Caco-2 (cell line): Measurements from ENCODE around the gene APOC4. TPM values are rescaled to one million over a fixed set of nuclear protein-coding genes. Genes with fewer than 3 reads are reported as not detected.
"Not testable (repeated sequence)": the region's sequence is repeated elsewhere in the genome, so short reads cannot be mapped to it uniquely, and the experiment has no call there.

Experiments used
- BruUV-seq: library from RNA; stranded (reverse); fragments of 400-500 nt; replicated peaks from 2 replicates; lab custom pipeline; 2021; lab: Mats Ljungman, UMichigan
- CTCF ChIA-PET: fragments of 300-600 bp; sonication (Branson Sonifier 250); formaldehyde crosslinking; loops from one replicate; lab custom pipeline; 2022; ENCODE audit warnings: antibody characterized with exemption; lab: Charles Lee
- POLR2A ChIA-PET: fragments of 300-600 bp; sonication (Branson Sonifier 250); formaldehyde crosslinking; loops from one replicate; lab custom pipeline; 2022; ENCODE audit warnings: antibody characterized with exemption; lab: Charles Lee
- DNase-seq, 2 experiments: peaks; one replicate each; pipeline versions ENCODE4 v3.0.0 to v3.0.0-alpha.2; 2020 to 2022
- H3K27me3 ChIP-seq: replicated peaks from 2 replicates; pipeline ENCODE4 v1.6.0; 2011; ENCODE audit warnings: low read length; ENCODE audit not compliant: control insufficient read depth, insufficient read depth
- H3K36me3 ChIP-seq: 2 replicates; pipeline ENCODE4 v1.5.1; 2011; ENCODE audit warnings: low read length; ENCODE audit not compliant: control insufficient read depth, insufficient read depth
- H3K4me1 ChIP-seq: fragments of 250-450 bp; sonication (Bioruptor Pico); 2 replicates; pipeline ENCODE4 v1.5.1; 2020; ENCODE audit warnings: mild to moderate bottlenecking
- H3K4me3 ChIP-seq: 2 replicates; pipeline ENCODE4 v1.5.1; 2011; ENCODE audit warnings: low read depth, mild to moderate bottlenecking, control low read depth, low read length
- H3K9me3 ChIP-seq: fragments of 250-450 bp; sonication (Bioruptor Pico); 2 replicates; pipeline ENCODE4 v1.5.1; 2020; ENCODE audit warnings: mild to moderate bottlenecking, moderate library complexity
- H3K27ac Mint-ChIP-seq: one replicate; pipeline ENCODE4 v1.8.0; 2022; ENCODE audit warnings: mixed read lengths; ENCODE audit not compliant: unreplicated experiment
- H3K27me3 Mint-ChIP-seq: one replicate; pipeline ENCODE4 v1.8.0; 2022; ENCODE audit warnings: mixed read lengths; ENCODE audit not compliant: insufficient read depth, unreplicated experiment
- H3K36me3 Mint-ChIP-seq: one replicate; pipeline ENCODE4 v1.8.0; 2022; ENCODE audit warnings: mild to moderate bottlenecking, mixed read lengths; ENCODE audit not compliant: insufficient read depth, unreplicated experiment
- H3K4me1 Mint-ChIP-seq: one replicate; pipeline ENCODE4 v1.8.0; 2022; ENCODE audit warnings: low read depth, mixed read lengths; ENCODE audit not compliant: unreplicated experiment
- H3K4me3 Mint-ChIP-seq: one replicate; pipeline ENCODE4 v1.8.0; 2022; ENCODE audit warnings: mild to moderate bottlenecking, moderate library complexity, mixed read lengths; ENCODE audit not compliant: unreplicated experiment
- H3K9me3 Mint-ChIP-seq: one replicate; pipeline ENCODE4 v1.8.0; 2022; ENCODE audit warnings: mixed read lengths; ENCODE audit not compliant: unreplicated experiment
- CTCF ChIP-seq, 2 experiments: fragments of 200-600 bp in 1 of 2; IDR thresholded peaks; 1 replicate in 1 of 2; 2 replicates in 1 of 2; pipeline versions ENCODE4 v1.5.1 to v1.8.0; 2011 to 2022; ENCODE audit warnings: antibody characterized with exemption in 1 of 2, control low read depth in 1 of 2, inconsistent platforms in 1 of 2, low read depth in 1 of 2, low read length in 1 of 2, mild to moderate bottlenecking in 1 of 2, moderate library complexity in 1 of 2; ENCODE audit not compliant: insufficient read depth in 1 of 2, severe bottlenecking in 1 of 2, unreplicated experiment in 1 of 2
- intact Hi-C: fragments of 100-400 bp; cut with micrococcal nuclease; formaldehyde crosslinking; loops from one replicate; pipeline ENCODE4 v1.10.0; 2022; ENCODE audit not compliant: unreplicated experiment
- total RNA-seq: library from RNA; stranded (reverse); gene quantifications from 2 replicates; pipeline ENCODE4 v1.2.3, GENCODE V29; 2022

The APOC4 gene
- total RNA-seq, 1 experiment from 2014 or later: not detected

GRCh38 chr19:44924243-44924725 lies 17.8 kb upstream of the APOC4 start:
- CTCF ChIA-PET: interaction anchor here (0.5 to 0.7 kb wide), 3 partner anchors 12 to 80 kb away, joined by 3 to 6 read pairs (median 3); partner anchors contain the start of gene APOE
- Histone ChIP-seq H3K36me3 (peaks cover 1% of the 10 kb centered on the region; the same call in 1 of the 2 replicates), H3K9me3 (no peaks in the 10 kb centered on the region), H3K4me3 (no peak overlapping the region), H3K4me1 (peaks cover 16% of the 10 kb centered on the region), H3K27me3 (no peaks in the 10 kb centered on the region)
- BruUV-seq: no TSS peak
- peak overlapping the region; percentile 82 for H3K27ac Mint-ChIP-seq
- no peaks in the 10 kb centered on the region for H3K27me3 Mint-ChIP-seq
- peak overlapping the region; percentile 31 for H3K4me3 Mint-ChIP-seq
- peaks cover 12% of the 10 kb centered on the region for H3K36me3 Mint-ChIP-seq
- H3K9me3 Mint-ChIP-seq: no peaks in the 10 kb centered on the region
- H3K4me1 Mint-ChIP-seq: peaks cover 15% of the 10 kb centered on the region
- intact Hi-C loops: no loop called here
- POLR2A ChIA-PET: interaction anchor here (1.1 kb wide), 2 partner anchors 9 to 18 kb away, joined by 4 to 5 read pairs; partner anchors contain the start of gene APOE
- peak in 1 of 2 experiments; percentile 59 for DNase-seq
- TF ChIP-seq CTCF (IDR thresholded peaks at IDR 0.05; ENCODE audit: insufficient read depth in 1 of 2, low read depth in 1 of 2, low read length in 1 of 2, severe bottlenecking in 1 of 2, unreplicated experiment in 1 of 2): no peak

- no peak for TF ChIP-seq CTCF (IDR thresholded peaks at IDR 0.05; ENCODE audit: insufficient read depth in 1 of 2, low read depth in 1 of 2, low read length in 1 of 2, severe bottlenecking in 1 of 2, unreplicated experiment in 1 of 2)
- Histone ChIP-seq H3K4me3 (no peak overlapping the region), H3K27me3 (no peaks in the 10 kb centered on the region), H3K36me3 (peaks cover 1% of the 10 kb centered on the region; the same call in 1 of the 2 replicates), H3K4me1 (peaks cover 14% of the 10 kb centered on the region), H3K9me3 (no peaks in the 10 kb centered on the region)
- peaks cover 15% of the 10 kb centered on the region for H3K4me1 Mint-ChIP-seq
- BruUV-seq: no TSS peak
- intact Hi-C loops: no loop called here
- H3K9me3 Mint-ChIP-seq: no peaks in the 10 kb centered on the region
- H3K36me3 Mint-ChIP-seq: peaks cover 12% of the 10 kb centered on the region
- no peak for DNase-seq
- CTCF ChIA-PET: no interaction called here
- no peaks in the 10 kb centered on the region for H3K27me3 Mint-ChIP-seq
- H3K27ac Mint-ChIP-seq: no peak overlapping the region
- H3K4me3 Mint-ChIP-seq: no peak overlapping the region
- POLR2A ChIA-PET: interaction anchor here (0.5 kb wide), 1 partner anchor 80 kb away, joined by 5 read pairs; no protein-coding TSS in a partner anchor
These were observed 16.7 kb upstream of the APOC4 start for GRCh38 chr19:44925114-44925891.

GRCh38 chr19:44926245-44927077 lies 15.6 kb upstream of the APOC4 start:
- peaks cover 12% of the 10 kb centered on the region for H3K36me3 Mint-ChIP-seq
- intact Hi-C loops: not testable (repeated sequence)

More at GRCh38 chr19:44926245-44927077, 15.6 kb upstream of the APOC4 start:
- Mint-ChIP-seq H3K4me3 (peak overlapping the region; percentile 21), H3K27ac (peak overlapping the region; percentile 2), H3K4me1 (peaks cover 15% of the 10 kb centered on the region)
- H3K9me3 Mint-ChIP-seq, H3K4me1 ChIP-seq, H3K4me3 ChIP-seq, H3K27me3 ChIP-seq, BruUV-seq, DNase-seq, H3K27me3 Mint-ChIP-seq, H3K9me3 ChIP-seq, H3K36me3 ChIP-seq, CTCF ChIA-PET, POLR2A ChIA-PET: not testable (repeated sequence)
